ENCODE results near the gene CBY1.

- TF ChIP-seq CTCF (IDR thresholded peaks at IDR 0.05) (no peak), POLR2A (IDR thresholded peaks at IDR 0.05) (no peak)
Observed at GRCh38 chr22:38710351-38710750, 53.9 kb downstream of the CBY1 start.
